HG03520 (cell line): ENCODE data around the gene GTSE1.

Experiments used
- ATAC-seq: cut with Tn5 transposase; IDR thresholded peaks from one replicate; pipeline ENCODE4 v1.9.1; 2021; ENCODE audit warnings: mild to moderate bottlenecking, moderate library complexity; ENCODE audit not compliant: unreplicated experiment

The GTSE1 gene

DNA sequence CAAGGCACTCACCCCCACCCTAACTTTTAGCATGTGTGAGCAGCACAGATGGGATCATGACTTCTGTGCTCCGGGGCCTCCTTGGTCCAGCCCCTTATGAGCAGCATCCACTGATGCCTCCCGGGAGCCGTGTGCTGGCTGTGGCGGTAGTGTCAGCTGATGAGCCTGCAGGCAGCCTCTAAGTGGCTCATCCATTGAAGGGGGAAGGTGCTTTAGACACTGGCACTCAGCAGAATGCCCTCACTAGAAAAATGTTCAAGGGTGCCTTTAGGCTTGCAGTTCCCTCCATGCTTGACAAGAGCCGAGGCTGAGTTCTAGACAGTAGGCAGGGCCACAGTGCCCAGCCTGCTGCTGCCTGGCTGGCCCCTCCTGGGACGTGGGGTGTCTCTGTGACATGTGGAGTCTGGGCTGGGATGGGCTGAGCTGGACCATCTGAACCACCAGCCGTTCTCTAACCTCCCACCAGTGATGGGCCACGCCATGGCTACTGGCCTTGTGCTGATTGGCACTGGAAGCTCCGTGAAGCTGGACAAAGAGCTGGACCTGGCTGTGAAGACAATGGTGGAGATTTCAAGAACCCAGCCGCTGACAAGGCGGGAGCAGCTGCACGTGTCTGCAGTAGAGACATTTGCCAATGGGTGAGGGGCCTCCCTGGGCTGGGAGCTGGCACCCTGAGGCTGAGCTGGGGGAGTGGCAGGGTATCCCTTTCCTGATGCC is 23.1 kb upstream of the GTSE1 start:
- ATAC-seq, result no peak

- ATAC-seq, result no peak
Measured at GRCh38 chr22:46274381-46274780, 22.3 kb upstream of the GTSE1 start.

GRCh38 chr22:46275455-46276122 is 21.1 kb upstream of the GTSE1 start:
- no peak for ATAC-seq

- no peak for ATAC-seq
Measured at GRCh38 chr22:46276563-46276962, 20.1 kb upstream of the GTSE1 start.

DNA sequence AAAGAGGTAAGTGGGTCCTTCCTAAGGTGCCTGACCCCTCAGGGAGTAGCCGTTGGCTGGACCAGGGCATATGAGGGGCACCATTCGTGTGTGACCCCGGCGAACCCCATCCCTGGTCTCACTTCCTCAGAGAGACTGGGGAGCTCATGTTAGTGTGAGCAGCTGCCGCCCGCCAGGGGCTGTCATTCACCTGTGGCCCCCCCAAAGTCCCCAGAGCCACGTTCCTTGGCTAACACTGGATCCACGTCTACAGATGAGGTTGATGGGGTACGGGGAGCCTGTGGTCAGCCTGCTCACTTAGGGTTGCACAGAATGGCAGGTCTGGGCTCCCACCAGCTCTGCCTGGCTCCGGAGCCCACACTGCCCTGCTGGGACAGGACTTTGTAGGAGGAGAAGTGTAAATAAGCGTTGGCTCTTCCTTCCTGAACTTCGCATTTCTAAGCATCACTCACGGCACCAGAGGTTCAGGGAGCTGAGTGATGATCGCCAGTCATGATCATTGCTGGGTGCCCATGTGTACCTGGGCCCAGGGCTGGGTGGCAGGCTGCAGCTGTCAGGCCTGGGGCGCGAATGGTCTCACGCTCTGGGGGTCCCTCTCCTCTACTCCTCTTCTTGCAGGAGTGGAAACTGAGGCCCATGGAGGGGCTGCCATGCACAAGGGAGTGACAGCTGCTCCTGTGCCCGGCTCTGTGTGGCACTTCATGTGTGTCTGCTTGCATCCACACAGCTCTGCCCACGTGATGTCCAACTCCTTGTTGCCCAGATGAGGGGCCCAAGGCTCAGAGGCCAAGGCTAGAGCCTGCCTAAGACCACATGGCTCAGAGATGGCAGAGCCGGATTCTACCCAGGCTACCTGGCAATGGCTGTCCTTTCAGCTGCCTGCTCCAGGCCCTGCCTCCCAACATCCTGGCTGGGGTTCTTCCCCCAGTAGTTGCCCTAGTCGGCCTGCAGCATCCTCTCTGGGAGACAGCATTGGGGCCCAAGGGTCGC is 17.7 kb upstream of the GTSE1 start:
- ATAC-seq, result no peak

- ATAC-seq, result no peak
Measured at GRCh38 chr22:46280063-46280817, 16.4 kb upstream of the GTSE1 start.

DNA sequence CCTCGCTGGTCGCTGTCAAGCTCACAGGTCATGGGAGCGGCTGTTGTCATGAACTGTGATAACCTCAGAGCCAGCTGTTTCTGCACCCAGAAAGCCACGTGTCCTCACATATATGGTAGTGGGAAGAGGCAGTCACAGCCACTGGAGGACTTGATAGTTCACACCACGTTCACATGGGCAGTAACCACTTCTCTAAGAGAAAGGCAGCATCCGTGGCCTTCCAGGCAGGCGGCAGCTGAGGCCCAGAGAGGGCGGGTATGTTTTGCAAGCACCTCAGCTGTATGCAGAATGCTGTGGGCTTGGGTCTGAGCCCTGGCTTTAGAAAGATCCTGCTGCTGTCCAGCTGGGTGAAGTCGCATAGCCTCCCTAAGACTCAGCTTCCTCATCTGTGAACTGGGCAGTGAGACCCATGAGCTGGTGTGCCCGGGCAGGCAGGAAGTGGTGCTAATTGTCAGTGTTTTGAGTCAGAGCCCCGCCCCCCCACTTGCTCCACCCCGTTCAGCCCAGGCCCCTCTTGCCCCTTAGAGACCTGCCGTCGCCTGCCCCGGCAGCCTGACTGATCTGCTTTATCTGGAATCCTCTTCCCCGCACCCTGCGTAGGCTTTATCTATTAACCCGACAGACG is 15.6 kb upstream of the GTSE1 start:
- ATAC-seq, result no peak

DNA sequence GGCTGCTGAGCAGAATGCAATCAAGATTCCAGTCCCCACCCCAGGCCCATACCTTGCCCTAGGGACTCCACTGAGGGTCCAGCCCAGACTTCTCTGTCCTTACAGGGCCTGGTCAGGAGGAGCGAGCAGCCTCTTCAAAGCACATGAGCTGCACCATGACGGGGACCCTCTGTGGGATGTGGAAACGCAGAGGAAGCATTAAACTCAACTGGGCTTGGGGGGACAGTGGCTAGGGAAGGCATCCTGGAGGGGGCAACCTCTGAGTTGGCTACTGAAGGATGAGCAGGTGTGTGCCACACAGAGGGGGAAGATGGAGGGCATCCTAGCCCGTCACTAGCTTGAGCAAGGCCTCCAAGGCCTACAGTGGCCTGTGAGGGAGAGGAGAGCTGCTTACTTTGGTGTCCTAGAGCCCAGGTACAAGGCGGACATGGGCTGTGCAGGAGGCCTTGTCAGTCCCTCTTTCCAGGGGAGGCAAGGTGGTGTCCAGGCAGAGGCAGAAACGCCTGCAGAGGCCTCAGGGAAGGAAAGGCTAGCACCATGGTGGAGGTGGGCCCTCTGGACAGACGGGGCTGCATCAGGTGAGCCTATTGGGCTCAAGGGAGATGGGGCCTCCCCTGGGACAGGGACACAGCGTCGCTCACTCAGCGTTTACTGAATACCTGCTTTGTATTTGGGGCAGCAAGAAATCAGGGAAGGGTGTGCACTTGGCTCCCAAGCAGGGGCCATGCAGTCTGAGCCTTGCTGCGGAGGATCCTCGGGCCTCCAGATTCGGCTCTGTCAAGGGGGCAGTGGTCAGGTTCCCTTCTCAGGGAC is 14.6 kb upstream of the GTSE1 start:
- ATAC-seq, result no peak

DNA sequence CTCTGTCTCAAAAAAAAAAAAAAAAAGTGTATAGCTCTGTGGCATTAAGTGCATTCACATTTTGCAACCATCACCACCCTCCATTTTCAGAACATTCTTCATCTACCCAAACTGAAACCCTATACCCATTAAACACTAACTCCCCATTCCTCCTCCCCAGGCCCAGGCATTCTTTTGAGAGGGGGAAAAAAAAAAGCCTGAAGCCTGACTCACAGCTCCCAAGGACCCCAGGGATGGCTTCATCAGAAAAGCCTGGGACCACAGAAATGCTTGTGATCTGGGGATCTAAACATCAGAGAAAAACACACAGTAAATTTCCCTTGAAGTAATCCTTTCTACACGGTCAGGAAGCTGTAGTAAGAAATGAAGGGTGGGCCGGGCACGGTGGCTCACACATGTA is 10.7 kb upstream of the GTSE1 start:
- ATAC-seq, result no peak

GRCh38 chr22:46286941-46287872 is 9.5 kb upstream of the GTSE1 start:
- ATAC-seq, result no peak

GRCh38 chr22:46287873-46288751 is 8.6 kb upstream of the GTSE1 start:
- ATAC-seq, result no peak

DNA sequence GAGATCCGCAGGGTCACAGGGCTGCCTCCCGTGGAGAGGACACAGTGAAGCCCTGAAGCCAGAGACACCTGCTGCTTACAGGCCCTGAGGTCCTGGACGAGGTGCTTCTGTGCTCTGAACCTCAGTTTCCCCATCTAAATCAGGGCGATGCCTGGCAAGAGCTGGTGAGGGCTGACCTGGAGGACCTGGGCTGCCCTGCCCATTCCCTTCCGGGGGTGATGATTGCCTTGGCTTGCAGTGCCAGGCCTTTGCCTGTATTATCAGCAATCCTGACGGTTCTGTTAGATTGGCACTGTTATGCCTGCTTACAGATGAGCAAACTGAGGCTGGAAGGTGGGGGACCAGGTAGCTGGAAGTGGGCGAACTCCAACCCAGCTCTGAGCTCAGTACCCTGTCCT is 7.8 kb upstream of the GTSE1 start:
- no peak for ATAC-seq

- no peak for ATAC-seq
Measured at GRCh38 chr22:46289244-46289891, 7.3 kb upstream of the GTSE1 start.

DNA sequence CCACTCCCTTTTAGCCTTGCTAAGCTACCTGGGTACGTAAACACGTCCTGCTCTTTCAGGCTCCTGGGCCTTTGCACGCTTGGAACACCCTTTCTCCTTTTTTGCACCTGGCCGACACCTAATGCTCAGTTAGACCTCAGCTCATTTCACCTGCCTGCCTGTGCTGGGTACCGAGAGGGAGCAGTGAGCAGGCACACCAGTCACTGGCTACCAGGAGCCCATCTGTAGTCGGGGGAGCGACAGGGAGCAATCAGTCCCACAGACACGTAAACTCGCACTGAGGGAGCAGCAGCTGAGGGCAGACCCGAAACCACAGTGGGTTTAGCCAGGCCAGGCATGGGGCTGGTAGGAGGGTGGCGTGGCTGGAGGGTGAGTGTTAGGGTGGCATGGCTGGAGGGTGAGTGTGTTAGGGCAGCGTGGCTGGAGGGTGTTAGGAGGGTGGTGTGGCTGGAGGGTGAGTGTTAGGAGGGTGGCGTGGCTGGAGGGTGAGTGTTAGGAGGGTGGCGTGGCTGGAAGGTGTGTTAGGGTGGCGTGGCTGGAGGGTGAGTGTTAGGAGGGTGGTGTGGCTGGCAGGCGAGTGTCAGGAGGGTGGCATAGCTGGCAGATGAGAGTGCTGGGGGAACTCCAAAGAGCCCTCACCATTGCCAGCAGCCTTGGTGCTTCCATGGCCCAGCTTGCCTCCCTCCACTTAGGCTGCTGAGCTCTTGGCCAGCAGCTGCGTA is 6.4 kb upstream of the GTSE1 start:
- ATAC-seq, result no peak

DNA sequence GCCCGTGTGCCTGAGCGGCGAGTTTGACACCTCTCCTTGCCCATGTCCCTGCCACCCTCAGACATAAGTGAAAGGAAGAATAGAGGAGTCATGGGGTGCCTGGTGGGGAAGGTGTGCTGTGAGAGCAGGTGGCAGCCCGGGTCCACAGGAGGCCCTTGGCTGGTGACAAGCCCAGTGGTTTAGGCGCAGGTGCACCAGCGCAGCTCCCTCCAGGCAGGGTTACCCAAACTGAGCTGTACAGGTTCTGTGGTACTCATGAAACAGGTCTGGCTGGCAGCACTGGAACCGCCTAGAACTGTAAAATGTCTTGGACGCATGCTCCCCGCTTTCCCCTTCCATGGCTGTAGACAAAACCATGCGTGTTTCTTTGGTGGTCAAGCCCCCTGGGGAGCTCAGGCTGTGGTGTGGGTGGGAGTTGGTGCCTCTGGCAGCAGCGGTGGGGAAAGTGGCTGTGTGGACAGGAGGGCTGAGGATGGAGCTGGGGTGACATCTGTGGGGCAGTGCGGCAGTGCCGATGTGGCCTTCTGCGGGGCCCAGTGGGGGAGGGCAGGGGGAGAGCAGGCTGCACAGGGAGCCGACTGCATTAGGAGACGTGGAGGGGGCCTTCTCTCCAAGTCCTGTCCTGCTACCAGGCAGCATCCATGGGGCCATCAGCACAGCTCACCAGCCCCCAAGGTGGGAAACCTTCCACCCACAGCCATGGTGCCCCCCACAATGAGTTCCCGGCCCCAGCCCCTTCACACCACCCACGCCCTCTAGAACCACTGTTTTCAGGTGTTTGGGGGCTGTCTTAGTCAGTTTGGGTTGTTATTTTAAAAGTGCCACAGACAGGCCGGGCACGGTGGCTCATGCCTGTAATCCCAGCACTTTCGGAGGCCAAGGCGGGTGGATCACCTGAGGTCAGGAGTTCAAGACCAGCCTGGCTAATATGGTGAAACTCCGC is 5.6 kb upstream of the GTSE1 start:
- ATAC-seq, result no peak
